Neuronal stem cell (in vitro differentiated cells): ENCODE results near the gene FAM163B.

ENCODE experiments used
- DNase-seq: peaks from one replicate; pipeline ENCODE4 v3.0.0-alpha.2; 2013; ENCODE audit warnings: low spot score
- H2AFZ ChIP-seq: one replicate; pipeline ENCODE4 v1.6.1; 2013; ENCODE audit warnings: mild to moderate bottlenecking, low read length, inconsistent platforms
- H2AK5ac ChIP-seq: 2 replicates; pipeline ENCODE4 v1.6.1; 2013; ENCODE audit warnings: low read depth, mild to moderate bottlenecking, inconsistent platforms, low read length, moderate library complexity, mixed read lengths
- H2BK120ac ChIP-seq: 2 replicates; pipeline ENCODE4 v1.6.1; 2013; ENCODE audit warnings: low read depth, mild to moderate bottlenecking, inconsistent platforms, low read length, moderate library complexity, mixed read lengths
- H2BK12ac ChIP-seq: one replicate; pipeline ENCODE4 v1.6.1; 2013; ENCODE audit warnings: low read length, inconsistent platforms
- H2BK15ac ChIP-seq: 2 replicates; pipeline ENCODE4 v1.6.1; 2013; ENCODE audit warnings: mild to moderate bottlenecking, low read length, inconsistent platforms, mixed read lengths
- H2BK5ac ChIP-seq: one replicate; pipeline ENCODE4 v1.6.1; 2013; ENCODE audit warnings: inconsistent platforms, mild to moderate bottlenecking, low read length, moderate library complexity
- H3K14ac ChIP-seq: one replicate; pipeline ENCODE4 v1.6.1; 2013; ENCODE audit warnings: low read length, inconsistent platforms
- H3K18ac ChIP-seq: 2 replicates; pipeline ENCODE4 v1.6.1; 2013; ENCODE audit warnings: low read length, inconsistent platforms
- H3K23ac ChIP-seq: 2 replicates; pipeline ENCODE4 v1.6.1; 2013; ENCODE audit warnings: low read depth, mild to moderate bottlenecking, mixed read lengths, low read length, inconsistent platforms; ENCODE audit not compliant: poor library complexity
- H3K27ac ChIP-seq: replicated peaks from 3 replicates; pipeline ENCODE4 v1.5.1; 2013; ENCODE audit warnings: low read length, inconsistent platforms
- H3K27me3 ChIP-seq, 3 experiments: 2 replicates each; pipeline ENCODE4 v1.6.1; 2013; ENCODE audit warnings: low read length in 3 of 3, mild to moderate bottlenecking in 2 of 3, inconsistent platforms in 1 of 3, low read depth in 1 of 3, mixed read lengths in 1 of 3, moderate library complexity in 1 of 3; ENCODE audit not compliant: control insufficient read depth in 3 of 3, insufficient read depth in 3 of 3
- H3K36me3 ChIP-seq, 2 donors: replicated peaks in 1 of 2; 2 replicates each; pipeline ENCODE4 v1.6.1; 2013; ENCODE audit warnings: low read length in 2 of 2; ENCODE audit not compliant: control insufficient read depth in 2 of 2, insufficient read depth in 2 of 2
- H3K4ac ChIP-seq: 2 replicates; pipeline ENCODE4 v1.6.1; 2013; ENCODE audit warnings: inconsistent platforms, mild to moderate bottlenecking, low read length, moderate library complexity
- H3K4me1 ChIP-seq, 2 donors: 1 replicate in 1 of 2; 2 replicates in 1 of 2; pipeline ENCODE4 v1.6.1; 2013; ENCODE audit warnings: low read length in 2 of 2, low read depth in 1 of 2; ENCODE audit not compliant: control insufficient read depth in 2 of 2, insufficient read depth in 1 of 2
- H3K4me2 ChIP-seq: one replicate; pipeline ENCODE4 v1.6.1; 2013; ENCODE audit warnings: mild to moderate bottlenecking, low read length, inconsistent platforms; ENCODE audit not compliant: insufficient read depth, poor library complexity, severe bottlenecking
- H3K4me3 ChIP-seq, 2 donors: 2 replicates each; pipeline ENCODE4 v1.5.1; 2013; ENCODE audit warnings: low read length in 2 of 2, mild to moderate bottlenecking in 2 of 2, inconsistent platforms in 1 of 2, moderate library complexity in 1 of 2
- H3K79me1 ChIP-seq: one replicate; pipeline ENCODE4 v1.6.1; 2013; ENCODE audit warnings: low read depth, mild to moderate bottlenecking, inconsistent platforms, low read length, moderate library complexity
- H3K9ac ChIP-seq: one replicate; pipeline ENCODE4 v1.6.1; 2013; ENCODE audit warnings: mild to moderate bottlenecking, low read depth, low read length, inconsistent platforms; ENCODE audit not compliant: poor library complexity
- H3K9me3 ChIP-seq, 2 donors: replicated peaks in 1 of 2; 2 replicates each; pipeline versions ENCODE3 to v1.6.1; 2013; ENCODE audit warnings: low read length in 2 of 2, mild to moderate bottlenecking in 2 of 2, inconsistent platforms in 1 of 2, low read depth in 1 of 2, mixed read lengths in 1 of 2, moderate library complexity in 1 of 2; ENCODE audit not compliant: control insufficient read depth in 2 of 2, insufficient read depth in 1 of 2
- H4K8ac ChIP-seq: one replicate; pipeline ENCODE4 v1.6.1; 2013; ENCODE audit warnings: low read depth, mild to moderate bottlenecking, inconsistent platforms, low read length, moderate library complexity
- H4K91ac ChIP-seq: one replicate; pipeline ENCODE4 v1.6.1; 2013; ENCODE audit warnings: low read length, low read depth, mild to moderate bottlenecking, inconsistent platforms; ENCODE audit not compliant: poor library complexity
- WGBS, 2 donors: extraction: QIAGEN DNeasy Blood & Tissue Kit; methylation state at CpG; one replicate each; pipeline ENCODE4 v1.1.7; 2013; ENCODE audit warnings: missing lambda C conversion rate in 2 of 2, mixed read lengths in 1 of 2; ENCODE audit not compliant: insufficient read length in 2 of 2, insufficient replicate concordance in 1 of 2; ENCODE audit errors: extremely low coverage in 2 of 2; 5-methylcytosine and 5-hydroxymethylcytosine counted together

The FAM163B gene

DNA sequence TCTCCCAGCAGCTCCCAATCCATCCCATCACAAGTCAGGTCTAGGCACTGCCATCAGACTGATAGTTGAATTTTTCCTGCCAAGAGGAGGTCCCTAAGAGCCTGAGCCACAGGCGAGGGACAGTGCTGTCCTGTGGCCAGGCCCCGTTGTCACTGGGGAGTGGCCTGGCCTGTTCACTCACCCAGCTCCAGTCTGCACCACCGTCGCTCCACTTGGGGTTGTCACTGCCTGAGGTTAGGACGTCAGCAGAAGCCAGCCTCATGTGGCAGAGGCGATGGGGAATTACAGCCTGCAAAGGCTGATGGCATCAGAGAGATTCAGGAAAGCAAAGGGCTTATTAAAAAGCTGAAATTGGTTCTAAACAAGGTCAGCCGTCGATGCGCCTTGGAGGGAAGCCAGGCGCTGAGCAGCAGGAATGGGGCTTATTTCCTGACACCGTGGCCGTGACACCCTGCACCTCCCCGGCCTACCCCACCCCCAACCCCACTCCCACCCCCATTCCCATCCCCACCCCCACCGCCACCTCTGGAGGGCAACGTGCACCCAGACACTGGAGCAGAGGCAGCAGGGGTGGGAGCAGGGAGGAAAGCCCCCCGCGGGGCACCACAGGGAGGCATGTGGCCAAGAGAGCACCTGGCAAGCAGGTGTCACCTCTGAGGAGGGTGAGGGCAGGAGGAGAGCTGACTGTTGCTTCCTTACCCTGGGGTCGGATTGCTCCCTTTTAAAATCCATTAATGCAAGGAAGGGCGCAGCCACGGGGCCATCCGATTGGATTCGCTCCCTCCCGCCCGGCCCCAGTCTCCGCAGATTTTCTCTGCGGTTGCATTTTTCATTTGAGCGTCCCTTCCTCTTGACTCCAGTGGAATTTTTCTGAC lies 23.9 kb upstream of the FAM163B start:
- Histone ChIP-seq H3K79me1 (no peaks in the 10 kb centered on the region), H4K8ac (no peak overlapping the region), H2AK5ac (no peak overlapping the region), H3K27ac (no peak overlapping the region), H3K14ac (no peak overlapping the region), H3K23ac (no peak overlapping the region), H3K27me3 (peaks cover 0 to 13% (median 0%) of the 10 kb centered on the region in 3 experiments), H4K91ac (no peak overlapping the region), H3K4me1 (peaks cover 27 to 35% of the 10 kb centered on the region in 2 donors), H3K4ac (no peak overlapping the region), H2BK12ac (no peak overlapping the region), H2BK15ac (no peak overlapping the region), H3K4me2 (no peak overlapping the region), H3K4me3 (no peak overlapping the region), H3K9ac (peak overlapping the region; percentile 36), H3K9me3 (no peaks in the 10 kb centered on the region), H2AFZ (peak overlapping the region; percentile 53), H2BK5ac (no peak overlapping the region), H3K18ac (peak overlapping the region; percentile 20), H2BK120ac (no peak overlapping the region), H3K36me3 (no peaks in the 10 kb centered on the region)
- DNase-seq, result no peak
- WGBS, 2 donors, result no CpG with 5 or more reads among the region's 27 CpGs

DNA sequence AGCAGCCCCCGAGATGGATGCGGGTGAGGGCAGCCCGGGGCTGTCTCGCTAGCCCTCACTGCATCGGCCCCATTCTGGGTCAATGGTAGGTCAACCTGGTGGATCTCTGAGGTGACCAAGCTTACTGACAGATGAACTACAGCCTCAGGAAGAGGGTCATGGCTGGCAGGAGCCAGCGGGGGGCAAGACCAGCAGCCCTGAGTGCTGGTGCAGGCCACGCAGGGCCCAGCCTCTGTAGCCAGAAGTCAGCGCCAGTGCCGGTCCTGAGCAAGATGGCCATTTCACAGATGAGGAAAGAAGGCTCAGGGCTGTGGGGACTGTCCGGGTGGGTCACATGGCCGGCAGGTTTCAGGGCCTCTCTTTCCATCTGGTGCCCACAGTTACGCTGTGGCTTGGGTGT lies 21.9 kb upstream of the FAM163B start:
- WGBS, 2 donors, result no CpG with 5 or more reads among the region's 12 CpGs

DNA sequence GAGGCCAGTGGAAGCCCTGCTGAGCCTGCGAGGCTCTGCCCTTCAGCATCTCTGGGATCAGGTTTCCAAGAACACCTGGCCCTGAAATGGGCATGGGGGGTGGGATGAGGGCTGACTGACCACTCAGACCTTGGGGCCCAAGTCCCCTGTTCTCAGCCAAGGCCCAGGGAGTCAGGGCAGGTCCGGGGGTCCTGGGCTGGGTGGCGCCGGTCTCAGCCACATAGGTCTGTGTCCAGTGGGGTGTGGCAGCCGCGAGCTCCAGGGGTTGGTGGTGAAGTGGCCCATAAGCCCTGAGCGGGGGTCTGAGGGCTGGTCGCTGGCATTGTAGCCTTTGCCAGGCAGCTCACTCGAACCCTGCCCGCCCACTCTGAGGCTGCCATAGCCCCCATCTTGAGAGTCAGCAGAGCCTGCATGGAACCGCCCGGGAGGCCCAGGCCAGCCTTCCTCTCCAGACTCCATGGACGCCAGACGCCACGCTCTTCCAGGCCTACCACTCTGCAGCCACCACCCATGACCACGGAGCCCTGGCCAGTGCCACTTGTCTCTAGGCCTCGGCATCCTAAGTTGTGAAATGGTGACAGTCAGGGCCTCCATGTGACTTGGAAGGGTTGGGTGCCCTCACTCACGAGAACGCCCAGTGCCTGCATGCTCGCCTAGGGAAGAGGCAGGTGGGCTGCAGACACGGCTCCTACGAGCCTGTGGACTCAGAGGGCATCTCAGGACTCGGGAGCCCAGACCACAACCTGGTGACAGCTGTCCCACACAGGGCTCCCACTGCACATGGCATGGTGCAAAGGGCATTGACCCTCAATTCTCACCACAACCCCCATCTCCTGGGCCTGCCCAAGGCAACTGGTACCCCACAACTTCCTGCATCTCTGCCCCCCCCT lies 20.3 kb upstream of the FAM163B start:
- Histone ChIP-seq H4K8ac (no peak overlapping the region), H3K23ac (no peak overlapping the region), H3K79me1 (no peaks in the 10 kb centered on the region), H2BK5ac (peak overlapping the region; percentile 19), H2BK15ac (peak overlapping the region; percentile 46), H2AK5ac (peak overlapping the region; percentile 20), H3K4ac (no peak overlapping the region), H3K14ac (peak overlapping the region; percentile 5), H3K36me3 (no peaks in the 10 kb centered on the region), H3K9ac (no peak overlapping the region), H3K9me3 (peaks cover 0 to 7% of the 10 kb centered on the region in 2 donors), H2BK12ac (peak overlapping the region; percentile 59), H3K4me2 (no peak overlapping the region), H3K27me3 (peaks cover 0 to 4% (median 0%) of the 10 kb centered on the region in 3 experiments), H3K4me3 (no peak overlapping the region), H2AFZ (no peak overlapping the region), H3K4me1 (peaks cover 13 to 18% of the 10 kb centered on the region in 2 donors), H3K18ac (peak overlapping the region; percentile 45), H4K91ac (no peak overlapping the region), H2BK120ac (no peak overlapping the region), H3K27ac (no peak overlapping the region)
- WGBS, 2 donors, result no CpG with 5 or more reads among the region's 23 CpGs
- DNase-seq, result no peak

More for the DNA sequence above, 21.9 kb upstream of the FAM163B start:
- no peak overlapping the region for H3K4me3 ChIP-seq
- no peak overlapping the region for H2BK120ac ChIP-seq
- H3K18ac ChIP-seq, result no peak overlapping the region
- H2BK12ac ChIP-seq, result no peak overlapping the region
- H3K36me3 ChIP-seq, result no peaks in the 10 kb centered on the region
- H3K23ac ChIP-seq, result no peak overlapping the region
- H2BK5ac ChIP-seq, result peak overlapping the region; percentile 10
- H3K4ac ChIP-seq, result no peak overlapping the region
- H3K27me3 ChIP-seq, result peaks cover 0 to 8% (median 0%) of the 10 kb centered on the region in 3 experiments
- H2AFZ ChIP-seq, result no peak overlapping the region
- no peaks in the 10 kb centered on the region for H3K79me1 ChIP-seq
- H3K4me2 ChIP-seq, result no peak overlapping the region
- peak overlapping the region; percentile 44 for H2AK5ac ChIP-seq
- peaks cover 19 to 28% of the 10 kb centered on the region in 2 donors for H3K4me1 ChIP-seq
- H3K14ac ChIP-seq, result no peak overlapping the region
- H3K9me3 ChIP-seq, result peaks cover 0 to 3% of the 10 kb centered on the region in 2 donors
- H4K8ac ChIP-seq, result no peak overlapping the region
- H3K9ac ChIP-seq, result no peak overlapping the region
- no peak overlapping the region for H3K27ac ChIP-seq
- DNase-seq, result no peak
- no peak overlapping the region for H4K91ac ChIP-seq
- no peak overlapping the region for H2BK15ac ChIP-seq

DNA sequence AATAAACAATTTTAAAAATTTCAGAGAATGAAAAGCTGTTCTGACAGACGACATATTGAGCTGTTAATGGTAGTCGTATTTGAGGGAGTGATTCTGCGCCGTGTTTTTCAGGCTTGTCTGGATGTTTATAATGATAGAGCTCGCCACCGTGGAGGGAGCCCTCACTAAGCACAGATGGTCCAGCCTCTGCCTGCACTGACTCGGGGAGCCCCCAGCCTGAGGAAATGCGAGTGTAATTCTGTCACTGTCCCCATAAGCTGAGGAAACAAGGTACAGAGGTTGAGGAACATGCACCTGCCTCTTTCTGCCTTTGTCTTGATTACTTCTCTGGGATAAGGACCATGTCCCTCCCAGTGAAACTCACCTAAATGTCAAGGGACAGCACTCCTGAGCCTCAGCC lies 19.6 kb upstream of the FAM163B start:
- Histone ChIP-seq H3K27me3 (peaks cover 0 to 4% (median 0%) of the 10 kb centered on the region in 3 experiments), H2AK5ac (no peak overlapping the region), H3K9ac (no peak overlapping the region), H4K8ac (no peak overlapping the region), H3K14ac (no peak overlapping the region), H3K4me1 (peaks cover 6 to 11% of the 10 kb centered on the region in 2 donors), H3K9me3 (peaks cover 0 to 7% of the 10 kb centered on the region in 2 donors), H3K4me2 (no peak overlapping the region), H2BK12ac (no peak overlapping the region), H3K18ac (no peak overlapping the region), H2BK15ac (no peak overlapping the region), H3K4me3 (no peak overlapping the region), H3K79me1 (no peaks in the 10 kb centered on the region), H3K36me3 (no peaks in the 10 kb centered on the region), H2AFZ (no peak overlapping the region), H4K91ac (no peak overlapping the region), H3K4ac (no peak overlapping the region), H2BK120ac (no peak overlapping the region), H3K27ac (no peak overlapping the region), H2BK5ac (no peak overlapping the region), H3K23ac (no peak overlapping the region)
- no peak for DNase-seq
- WGBS, 2 donors, result no CpG with 5 or more reads among the region's 8 CpGs
